Upper lobe of left lung (tissue), 4 donors: ENCODE measurements around the gene RAC3.

Experiments used
- POLR2AphosphoS5 ChIP-seq, 2 donors: sonication (generic); formaldehyde crosslinking; IDR thresholded peaks; one replicate each; pipeline ENCODE4 v1.5.1; 2017; ENCODE audit warnings: antibody characterized with exemption in 2 of 2
- TF ChIP-seq, protein P1 (sequence below), 6 experiments: fragments of 450-650 bp in 4 of 6; fragments of 200-600 bp in 2 of 6; sonication (generic) in 2 of 6; IDR thresholded peaks; one replicate each; pipeline ENCODE4 v1.5.1; 2016 to 2019; ENCODE audit warnings: antibody characterized with exemption in 6 of 6

DNA sequence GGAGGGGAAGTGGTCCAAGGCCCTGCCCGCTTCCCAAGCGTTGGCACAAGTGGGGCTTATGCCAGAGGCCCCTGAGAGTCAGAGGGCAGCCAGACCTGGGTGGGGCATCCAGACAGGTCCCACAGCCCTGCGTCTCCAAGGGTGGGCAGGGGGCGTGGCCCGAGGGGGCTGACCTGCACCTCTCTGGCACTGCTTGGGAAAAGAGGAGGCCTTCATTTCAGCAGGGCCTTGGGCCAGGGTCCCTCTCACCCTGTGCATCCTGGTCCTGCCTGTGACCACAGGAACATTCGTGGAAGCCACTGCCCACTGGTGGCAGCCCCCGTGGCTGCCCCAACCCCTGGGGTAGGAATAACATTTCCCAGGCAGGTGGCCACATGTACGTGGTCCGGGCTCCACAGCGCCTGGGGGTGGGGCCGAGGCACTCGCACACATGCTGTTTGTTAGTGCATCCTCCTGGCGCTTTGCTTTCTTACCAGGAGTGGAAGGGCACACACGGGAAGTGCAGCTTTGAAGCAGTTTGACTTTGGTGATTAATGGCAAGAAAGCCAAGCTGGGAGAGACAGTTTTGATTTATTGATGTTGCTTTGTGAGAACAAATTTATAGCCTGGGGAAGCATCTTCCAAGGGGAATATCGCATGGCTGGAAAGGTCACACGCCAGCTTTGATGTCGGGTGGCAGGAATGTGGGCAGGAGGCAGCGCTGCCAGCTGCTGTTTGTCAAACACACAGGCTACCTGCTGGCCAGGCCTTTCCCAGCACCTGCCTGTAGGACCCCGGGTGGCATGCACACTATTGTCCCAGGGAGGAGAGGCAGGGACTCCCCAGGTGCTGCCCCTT is 13.1 kb upstream of the RAC3 start:
- TF ChIP-seq POLR2AphosphoS5 (IDR thresholded peaks at IDR 0.05): no peak
- TF ChIP-seq, protein P1, sequence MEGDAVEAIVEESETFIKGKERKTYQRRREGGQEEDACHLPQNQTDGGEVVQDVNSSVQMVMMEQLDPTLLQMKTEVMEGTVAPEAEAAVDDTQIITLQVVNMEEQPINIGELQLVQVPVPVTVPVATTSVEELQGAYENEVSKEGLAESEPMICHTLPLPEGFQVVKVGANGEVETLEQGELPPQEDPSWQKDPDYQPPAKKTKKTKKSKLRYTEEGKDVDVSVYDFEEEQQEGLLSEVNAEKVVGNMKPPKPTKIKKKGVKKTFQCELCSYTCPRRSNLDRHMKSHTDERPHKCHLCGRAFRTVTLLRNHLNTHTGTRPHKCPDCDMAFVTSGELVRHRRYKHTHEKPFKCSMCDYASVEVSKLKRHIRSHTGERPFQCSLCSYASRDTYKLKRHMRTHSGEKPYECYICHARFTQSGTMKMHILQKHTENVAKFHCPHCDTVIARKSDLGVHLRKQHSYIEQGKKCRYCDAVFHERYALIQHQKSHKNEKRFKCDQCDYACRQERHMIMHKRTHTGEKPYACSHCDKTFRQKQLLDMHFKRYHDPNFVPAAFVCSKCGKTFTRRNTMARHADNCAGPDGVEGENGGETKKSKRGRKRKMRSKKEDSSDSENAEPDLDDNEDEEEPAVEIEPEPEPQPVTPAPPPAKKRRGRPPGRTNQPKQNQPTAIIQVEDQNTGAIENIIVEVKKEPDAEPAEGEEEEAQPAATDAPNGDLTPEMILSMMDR (IDR thresholded peaks at IDR 0.05): no peak
